NCI-H69 (cell line): ENCODE results near the gene CPNE2.

Experiments used
- DNase-seq: peaks from one replicate; lab custom pipeline; 2025; lab: John Stamatoyannopoulos, UW

CPNE2 gene

DNA sequence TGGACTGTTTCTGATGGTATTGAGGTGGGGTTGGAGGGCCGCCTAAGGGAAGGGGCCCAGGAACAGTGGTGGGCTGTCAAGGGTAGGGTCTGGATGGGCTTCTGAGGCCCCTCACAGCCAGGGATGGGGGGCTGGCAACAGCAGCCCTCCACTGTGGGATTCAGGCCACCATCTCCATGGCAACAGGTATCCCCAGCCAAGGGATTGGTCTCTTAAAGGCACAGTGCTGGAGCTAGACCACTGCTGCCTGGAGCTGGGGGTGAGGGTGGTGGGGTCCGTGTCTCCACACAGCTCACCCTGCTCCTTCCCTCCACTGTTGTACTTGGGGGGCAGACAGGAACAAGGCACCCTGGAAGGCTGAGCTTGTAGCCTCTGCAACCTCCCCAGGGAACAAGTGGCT, 51.6 kb downstream of the CPNE2 start:
- DNase-seq, result no peak

DNA sequence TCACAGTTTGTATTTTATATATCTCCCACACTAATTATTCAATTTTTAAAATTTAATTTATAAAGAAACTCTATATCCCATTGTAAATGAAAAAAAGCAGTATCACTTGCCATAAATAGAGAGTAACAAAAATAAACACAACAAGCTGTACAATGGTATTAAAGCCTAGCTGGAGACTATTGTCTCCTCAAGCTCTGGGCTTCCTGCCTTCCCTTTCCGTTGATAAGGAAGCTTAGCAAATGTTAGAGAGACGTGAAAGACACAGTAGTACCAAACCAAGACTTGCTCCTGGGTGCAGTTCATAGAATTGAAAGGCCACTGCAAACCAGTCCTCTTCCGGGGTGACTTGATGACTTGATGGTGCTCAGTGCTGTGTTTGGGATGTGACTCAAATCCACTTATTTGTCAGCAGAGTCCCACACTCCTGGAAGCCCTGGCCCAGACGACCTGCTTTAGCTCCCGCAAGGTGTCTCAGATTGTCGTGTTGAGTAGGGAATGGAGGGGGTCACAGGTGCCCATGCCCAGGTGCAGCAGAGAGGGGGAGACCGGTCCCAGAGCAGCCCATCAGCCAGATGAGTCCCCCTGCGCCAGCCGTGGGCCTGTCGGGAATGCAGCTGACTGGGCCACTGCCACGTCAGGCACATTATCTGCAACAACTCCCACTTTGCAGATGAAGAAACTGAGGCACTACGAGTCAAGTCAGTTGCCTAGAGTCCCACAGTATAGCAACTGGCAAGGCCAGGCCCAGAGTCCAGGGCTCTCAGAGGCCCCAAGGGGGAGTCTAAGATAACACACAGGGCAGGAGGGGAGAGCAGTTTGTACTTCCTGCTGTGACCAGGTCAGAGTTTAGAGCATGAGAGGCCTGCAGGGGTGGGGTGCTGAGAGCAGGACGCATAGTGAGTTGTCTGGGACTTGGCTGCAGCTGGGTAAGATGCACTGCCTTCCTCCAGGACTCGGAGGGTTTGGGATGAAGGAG, 53.0 kb downstream of the CPNE2 start:
- no peak for DNase-seq

GRCh38 chr16:57146040-57146647, 53.8 kb downstream of the CPNE2 start:
- DNase-seq, result no peak

- DNase-seq, result no peak
Measured at GRCh38 chr16:57146735-57147134, 54.4 kb downstream of the CPNE2 start.

- DNase-seq, result peak; percentile 74
Measured at GRCh38 chr16:57147381-57148221, 55.2 kb downstream of the CPNE2 start.

DNA sequence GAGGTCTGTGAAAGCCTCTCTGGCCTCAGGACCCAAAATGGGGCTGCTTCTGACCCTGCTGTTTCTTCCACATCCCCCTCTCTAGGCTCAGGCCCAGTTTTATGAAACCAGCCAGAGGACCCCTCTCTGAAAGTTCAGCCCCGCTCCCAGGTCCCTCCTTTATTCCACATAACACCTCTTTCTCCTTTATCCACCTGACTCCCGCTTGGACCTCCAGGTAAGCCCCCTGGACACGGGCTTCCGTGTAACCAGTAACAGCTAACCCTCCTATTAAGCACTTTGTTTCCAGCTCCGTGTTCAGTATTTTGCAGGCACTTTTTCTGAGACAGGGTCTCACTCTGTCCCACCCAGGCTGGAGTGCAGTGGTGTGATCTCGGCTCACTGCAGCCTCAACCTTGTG, 56.1 kb downstream of the CPNE2 start:
- DNase-seq, result no peak

DNA sequence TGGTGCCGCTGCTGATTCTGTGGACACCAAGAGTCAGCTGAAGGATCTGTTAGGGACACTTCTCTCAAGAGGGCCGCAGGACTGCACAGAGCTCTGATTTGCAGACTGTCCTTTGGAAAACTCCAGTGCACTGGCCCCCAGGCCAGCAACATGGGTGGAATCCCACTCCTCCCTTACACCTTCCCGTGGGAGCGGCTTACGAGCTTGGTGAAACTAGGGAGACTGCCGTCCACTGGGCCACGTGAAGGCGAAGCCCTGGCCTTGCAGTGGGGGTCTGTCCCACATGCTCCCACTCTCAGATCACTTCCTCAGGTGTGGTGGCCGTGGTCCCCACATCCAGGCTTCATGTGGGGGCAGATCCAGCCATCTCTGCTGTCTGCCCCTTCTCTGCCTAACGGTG, 57.0 kb downstream of the CPNE2 start:
- no peak for DNase-seq

- no peak for DNase-seq
Measured at GRCh38 chr16:57150682-57151330, 58.4 kb downstream of the CPNE2 start.

GRCh38 chr16:57151369-57151768, 59.0 kb downstream of the CPNE2 start:
- DNase-seq, result no peak

- no peak for DNase-seq
Measured at GRCh38 chr16:57152096-57153093, 60.0 kb downstream of the CPNE2 start.

DNA sequence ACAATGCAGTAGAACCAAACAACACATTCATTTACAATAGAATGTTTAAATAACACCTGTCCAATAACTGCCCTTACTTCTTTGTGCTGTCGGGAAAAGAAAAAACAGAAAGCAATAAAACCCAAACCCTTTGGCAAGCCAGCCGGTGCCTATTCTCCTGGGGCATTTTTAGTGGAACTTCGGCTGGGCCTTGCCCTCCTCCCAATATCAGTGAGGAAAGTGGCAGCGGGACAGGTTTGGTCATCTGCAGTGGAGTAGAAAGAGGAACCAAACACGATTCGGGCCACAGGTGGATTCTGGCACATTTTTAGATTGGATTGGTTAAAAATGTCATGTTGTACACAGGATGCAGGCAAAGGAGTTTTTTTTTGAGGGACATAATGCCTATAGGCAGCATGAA, 61.5 kb downstream of the CPNE2 start:
- DNase-seq, result no peak

- no peak for DNase-seq
Measured at GRCh38 chr16:57155702-57156350, 63.4 kb downstream of the CPNE2 start.

DNA sequence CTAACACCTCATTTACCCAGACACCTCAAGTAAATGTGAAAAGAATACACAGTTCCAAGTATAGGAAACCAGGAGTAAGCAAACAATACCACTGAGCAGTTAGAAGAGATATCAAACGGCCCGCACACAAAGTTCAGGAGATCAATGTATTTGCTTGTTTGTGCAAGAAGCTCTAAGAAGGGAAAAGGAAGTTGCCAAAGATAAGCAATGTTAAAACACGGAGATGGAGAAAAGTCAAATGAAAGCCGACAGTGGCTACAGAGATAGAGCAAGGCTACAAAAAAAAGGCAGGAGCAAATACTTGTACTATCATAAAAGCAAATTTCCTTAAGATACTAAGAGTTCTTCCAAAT, 63.9 kb downstream of the CPNE2 start:
- no peak for DNase-seq

- no peak for DNase-seq
Measured at GRCh38 chr16:57157533-57157932, 65.2 kb downstream of the CPNE2 start.

DNA sequence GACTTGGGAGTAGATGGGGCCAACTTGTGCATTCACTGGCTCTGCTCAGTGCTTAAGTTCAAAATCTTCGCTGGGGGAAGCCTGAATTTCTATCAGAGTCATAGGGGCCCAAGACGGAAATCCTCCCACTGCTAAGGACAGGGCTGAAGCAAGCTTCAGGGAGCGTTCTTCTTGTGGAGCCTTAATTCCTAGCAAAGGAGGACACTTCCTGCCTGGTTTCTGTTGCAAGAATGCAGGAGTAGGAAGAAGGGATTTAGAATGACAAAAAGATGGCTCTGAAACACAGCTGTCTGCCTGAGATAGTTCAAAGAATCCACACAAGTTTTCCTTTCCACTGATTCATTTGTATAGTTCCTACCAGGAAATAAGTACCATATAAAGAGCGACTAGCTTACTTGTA, 67.1 kb downstream of the CPNE2 start:
- no peak for DNase-seq

DNA sequence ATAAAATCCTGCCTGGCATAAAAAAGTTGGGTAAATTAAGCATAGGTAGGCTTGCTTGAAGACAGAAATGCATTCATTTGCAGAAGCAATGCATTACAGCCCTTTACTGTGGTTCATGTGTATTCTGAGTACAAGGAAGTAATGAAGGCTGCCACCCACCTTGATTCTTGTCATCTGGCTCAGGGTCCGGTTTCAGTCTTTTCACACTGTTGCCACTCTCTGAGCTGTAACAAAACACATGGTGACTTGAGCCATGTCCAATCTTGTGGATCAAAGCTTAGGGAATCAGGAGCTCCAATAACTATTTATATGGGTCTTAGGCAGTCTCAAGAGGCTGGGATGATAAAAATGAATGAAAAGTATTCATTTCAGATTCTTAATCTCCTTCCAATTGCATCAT, 71.5 kb downstream of the CPNE2 start:
- DNase-seq, result no peak

DNA sequence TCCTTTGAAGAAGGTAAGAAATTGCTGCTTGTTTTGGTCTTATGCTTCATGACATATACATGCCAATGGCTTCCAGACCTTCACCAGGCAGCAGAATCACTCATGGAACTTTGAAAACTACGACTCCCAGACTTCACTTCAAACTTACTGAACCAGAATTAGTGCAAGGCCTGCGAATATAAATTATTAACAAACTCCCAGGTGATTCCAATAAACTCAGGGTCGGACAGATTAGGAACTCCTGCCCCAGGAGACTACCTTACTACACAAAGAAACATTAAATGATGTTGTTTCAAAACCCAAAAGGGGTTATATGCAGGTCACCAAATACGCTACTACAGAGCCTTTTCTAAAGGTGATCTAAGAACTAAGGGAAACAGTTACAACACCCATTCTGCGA, 73.1 kb downstream of the CPNE2 start:
- no peak for DNase-seq

GRCh38 chr16:57165938-57166337, 73.6 kb downstream of the CPNE2 start:
- no peak for DNase-seq

- no peak for DNase-seq
Measured at GRCh38 chr16:57166451-57166850, 74.1 kb downstream of the CPNE2 start.

- DNase-seq, result no peak
Measured at GRCh38 chr16:57166951-57167350, 74.6 kb downstream of the CPNE2 start.
